Rectal smooth muscle tissue (tissue), 1 donor: ENCODE data around the gene ARL6IP5.

Experiments used
- H3K27ac ChIP-seq: one replicate; pipeline ENCODE4 v1.7.0; 2013; ENCODE audit warnings: low read depth, low read length, inconsistent platforms
- H3K27me3 ChIP-seq: one replicate; pipeline ENCODE4 v1.7.0; 2013; ENCODE audit warnings: low read length; ENCODE audit not compliant: control insufficient read depth, insufficient read depth
- H3K36me3 ChIP-seq: one replicate; pipeline ENCODE4 v1.7.0; 2013; ENCODE audit warnings: low read length; ENCODE audit not compliant: control insufficient read depth, insufficient read depth
- H3K4me1 ChIP-seq: one replicate; pipeline ENCODE4 v1.7.0; 2013; ENCODE audit warnings: low read length; ENCODE audit not compliant: control insufficient read depth, insufficient read depth
- H3K4me3 ChIP-seq: one replicate; pipeline ENCODE4 v1.7.0; 2013; ENCODE audit warnings: low read length
- H3K9ac ChIP-seq: one replicate; pipeline ENCODE4 v1.7.0; 2013; ENCODE audit warnings: low read length

The ARL6IP5 gene

DNA sequence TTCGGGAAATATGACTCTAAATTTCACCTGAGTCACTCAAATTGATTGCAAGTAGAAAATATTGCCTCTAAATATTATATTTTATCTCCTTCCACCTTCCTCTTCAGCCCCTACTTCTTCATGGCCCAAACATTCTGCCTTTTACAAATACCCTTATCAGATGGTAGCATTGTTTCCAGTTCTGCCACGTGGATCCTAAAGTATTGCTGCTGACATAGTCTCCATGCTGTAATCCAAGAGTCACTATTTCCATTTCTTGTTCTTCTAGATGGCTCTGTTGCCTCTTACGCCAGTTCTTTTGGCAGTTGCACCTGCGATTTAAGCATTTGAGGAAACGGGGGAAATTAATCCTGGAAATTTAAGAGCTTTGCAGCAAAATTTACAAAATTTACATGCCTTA lies 24.1 kb downstream of the ARL6IP5 start:
- H3K9ac ChIP-seq, result no peak overlapping the region

DNA sequence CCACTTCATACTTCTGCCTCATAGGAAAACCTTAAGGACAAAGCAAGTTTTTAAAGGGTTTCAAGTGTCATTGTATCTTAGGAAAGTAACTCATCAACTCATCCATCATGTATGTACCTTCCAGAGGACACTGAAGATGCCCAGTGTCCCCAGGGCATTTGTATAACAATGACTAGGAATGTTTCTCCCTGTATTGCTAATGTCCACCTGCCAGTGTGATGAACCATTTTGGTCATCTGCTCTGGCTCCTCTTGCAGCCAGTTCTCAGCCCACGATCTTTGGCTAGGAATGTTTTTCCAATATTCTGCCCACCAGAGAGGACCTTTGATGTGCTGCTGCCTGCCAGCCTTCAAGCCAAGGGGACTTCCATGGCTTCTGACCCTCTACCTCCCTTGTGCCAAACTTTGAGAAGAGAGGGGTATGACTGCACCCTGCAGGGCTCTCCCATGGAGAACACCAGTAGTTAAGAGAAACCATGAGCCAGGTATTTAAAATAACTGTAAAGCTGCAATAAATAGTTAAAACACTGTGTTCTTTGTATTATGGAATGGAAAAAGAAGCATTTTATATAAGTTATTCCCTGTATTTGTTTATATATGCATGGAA lies 26.3 kb downstream of the ARL6IP5 start:
- no peaks in the 10 kb centered on the region for H3K36me3 ChIP-seq
- no peaks in the 10 kb centered on the region for H3K4me1 ChIP-seq
- H3K27ac ChIP-seq, result no peak overlapping the region
- H3K27me3 ChIP-seq, result no peaks in the 10 kb centered on the region
- H3K9ac ChIP-seq, result no peak overlapping the region
- no peak overlapping the region for H3K4me3 ChIP-seq

More for the DNA sequence above, 24.1 kb downstream of the ARL6IP5 start:
- H3K27me3 ChIP-seq, result no peaks in the 10 kb centered on the region
- H3K36me3 ChIP-seq, result peaks cover 6% of the 10 kb centered on the region
- H3K4me1 ChIP-seq, result peaks cover 3% of the 10 kb centered on the region
- no peak overlapping the region for H3K27ac ChIP-seq
- H3K4me3 ChIP-seq, result no peak overlapping the region

DNA sequence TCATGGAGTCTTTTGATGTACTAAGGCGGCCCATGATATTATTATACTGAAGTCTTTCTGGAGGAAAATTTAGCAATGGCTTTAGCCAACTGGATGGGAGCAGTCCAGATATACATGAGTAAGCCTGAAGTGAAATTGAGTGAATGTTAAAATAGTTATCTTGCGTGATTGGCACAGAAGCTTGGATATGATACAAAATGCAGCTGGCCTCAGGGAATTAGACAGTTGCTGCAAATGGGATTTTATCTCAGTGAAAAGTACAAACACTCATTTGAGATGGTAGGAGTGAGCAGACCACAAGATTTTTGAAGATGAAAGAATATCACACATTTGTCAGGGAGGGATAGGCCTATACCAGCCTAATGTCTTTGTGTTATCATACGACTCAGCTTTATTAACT lies 28.8 kb downstream of the ARL6IP5 start:
- H3K36me3 ChIP-seq, result no peaks in the 10 kb centered on the region
- H3K4me1 ChIP-seq, result no peaks in the 10 kb centered on the region
- no peak overlapping the region for H3K9ac ChIP-seq
- no peak overlapping the region for H3K27ac ChIP-seq
- H3K4me3 ChIP-seq, result no peak overlapping the region
- no peaks in the 10 kb centered on the region for H3K27me3 ChIP-seq

DNA sequence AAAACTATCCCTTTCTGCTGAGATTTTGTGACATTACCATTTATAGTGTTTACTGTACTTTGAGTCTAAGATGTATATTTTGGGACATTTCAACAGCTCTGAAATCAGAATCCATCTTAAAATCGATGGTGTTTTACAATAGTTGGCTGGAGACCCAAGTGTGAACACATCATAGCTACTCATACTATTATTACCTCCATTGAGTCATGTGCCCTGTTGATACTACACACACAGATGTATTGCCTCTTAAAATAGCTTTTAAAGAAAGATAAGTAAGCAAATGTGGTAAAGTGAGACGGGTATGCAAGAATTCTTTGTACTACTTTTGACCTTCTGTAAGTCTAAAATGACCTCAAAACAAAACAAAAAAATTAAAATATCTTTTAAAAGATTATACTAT lies 31.0 kb downstream of the ARL6IP5 start:
- Histone ChIP-seq H3K9ac (no peak overlapping the region), H3K27ac (no peak overlapping the region), H3K4me1 (no peaks in the 10 kb centered on the region), H3K4me3 (no peak overlapping the region), H3K27me3 (no peaks in the 10 kb centered on the region), H3K36me3 (no peaks in the 10 kb centered on the region)

DNA sequence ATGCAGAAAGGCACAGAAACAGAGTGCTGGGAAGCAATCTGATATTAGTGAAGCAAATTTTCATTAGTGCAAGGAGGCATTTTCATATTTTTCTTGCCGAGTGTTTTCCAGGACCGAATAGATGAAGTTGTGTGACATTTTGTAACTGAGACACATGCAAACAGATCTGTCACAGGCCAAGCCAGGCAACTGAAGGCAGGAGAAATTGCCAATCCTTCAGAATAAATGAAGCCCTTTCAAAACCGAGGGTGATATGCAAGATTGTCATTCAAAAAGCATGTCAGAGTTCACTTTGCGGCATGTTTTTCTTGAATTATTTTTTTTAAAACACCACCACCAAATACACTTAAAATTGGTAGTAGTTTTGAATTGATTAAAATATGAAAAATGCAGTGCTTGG lies 31.4 kb downstream of the ARL6IP5 start:
- no peaks in the 10 kb centered on the region for H3K36me3 ChIP-seq
- no peaks in the 10 kb centered on the region for H3K27me3 ChIP-seq
- H3K27ac ChIP-seq, result no peak overlapping the region
- no peak overlapping the region for H3K9ac ChIP-seq
- H3K4me1 ChIP-seq, result no peaks in the 10 kb centered on the region
- H3K4me3 ChIP-seq, result no peak overlapping the region

DNA sequence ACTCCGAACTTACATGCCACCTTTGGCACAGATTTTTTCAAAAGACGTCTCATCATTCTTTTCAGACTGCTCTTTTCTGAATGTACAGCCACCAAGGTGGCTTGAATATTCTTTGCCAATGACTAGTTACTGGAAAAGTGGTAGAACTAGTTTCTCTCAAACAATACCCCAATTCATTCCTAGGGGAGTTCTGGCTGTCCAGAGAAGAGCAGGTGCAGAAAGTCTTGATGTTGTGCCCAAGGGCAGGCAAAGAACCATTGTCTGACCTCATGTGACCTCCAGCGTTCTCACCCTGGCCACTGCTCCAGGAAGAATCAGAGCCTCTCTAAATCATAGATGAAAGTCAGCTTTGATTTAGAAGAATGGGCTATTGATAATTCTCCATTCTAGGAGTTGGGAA lies 32.2 kb downstream of the ARL6IP5 start:
- H3K4me1 ChIP-seq, result no peaks in the 10 kb centered on the region
- H3K9ac ChIP-seq, result no peak overlapping the region
- H3K27me3 ChIP-seq, result no peaks in the 10 kb centered on the region
- H3K36me3 ChIP-seq, result no peaks in the 10 kb centered on the region
- H3K27ac ChIP-seq, result no peak overlapping the region
- no peak overlapping the region for H3K4me3 ChIP-seq

DNA sequence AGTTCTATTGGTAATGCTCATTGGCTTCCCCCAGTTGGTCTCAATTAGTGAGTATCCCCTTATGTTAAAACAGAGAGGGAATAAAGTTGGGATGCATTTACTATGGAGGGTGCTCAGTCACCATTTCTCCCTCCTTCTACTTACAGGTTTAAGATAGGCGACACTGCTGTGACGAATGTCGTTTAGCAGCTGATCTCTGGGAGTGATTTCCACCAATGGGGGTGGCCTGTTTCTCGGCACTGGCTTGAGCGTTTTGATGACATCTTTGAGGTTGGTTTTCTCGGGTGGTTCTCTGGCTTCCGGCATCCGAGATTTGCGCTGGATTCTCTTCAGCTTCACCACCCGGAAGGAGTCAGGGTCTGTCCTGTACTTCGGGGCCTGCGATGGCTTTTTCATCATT lies 33.8 kb downstream of the ARL6IP5 start:
- Histone ChIP-seq H3K36me3 (no peaks in the 10 kb centered on the region), H3K4me1 (no peaks in the 10 kb centered on the region), H3K9ac (no peak overlapping the region), H3K27me3 (no peaks in the 10 kb centered on the region), H3K4me3 (no peak overlapping the region), H3K27ac (no peak overlapping the region)

DNA sequence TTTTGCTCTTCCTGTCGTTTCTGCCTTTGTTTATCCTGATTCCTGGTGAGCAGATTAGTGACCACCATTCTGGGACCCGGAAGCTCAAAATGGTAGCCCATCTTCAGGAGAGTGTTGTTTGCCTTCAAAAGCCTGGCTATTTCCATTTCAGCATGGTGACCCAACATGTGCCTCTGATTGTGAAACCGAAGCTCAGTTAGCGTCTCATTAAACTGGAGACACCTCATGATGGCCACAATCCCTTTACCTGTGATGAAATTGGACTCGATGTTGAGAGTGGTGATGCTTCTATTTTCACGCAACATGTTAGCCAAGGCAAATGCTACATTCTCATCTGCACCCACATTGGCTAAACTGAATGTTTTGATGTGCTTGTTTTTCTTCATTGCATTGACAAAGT lies 34.4 kb downstream of the ARL6IP5 start:
- Histone ChIP-seq H3K4me3 (no peak overlapping the region), H3K9ac (no peak overlapping the region), H3K27ac (no peak overlapping the region), H3K36me3 (no peaks in the 10 kb centered on the region), H3K27me3 (no peaks in the 10 kb centered on the region), H3K4me1 (no peaks in the 10 kb centered on the region)

DNA sequence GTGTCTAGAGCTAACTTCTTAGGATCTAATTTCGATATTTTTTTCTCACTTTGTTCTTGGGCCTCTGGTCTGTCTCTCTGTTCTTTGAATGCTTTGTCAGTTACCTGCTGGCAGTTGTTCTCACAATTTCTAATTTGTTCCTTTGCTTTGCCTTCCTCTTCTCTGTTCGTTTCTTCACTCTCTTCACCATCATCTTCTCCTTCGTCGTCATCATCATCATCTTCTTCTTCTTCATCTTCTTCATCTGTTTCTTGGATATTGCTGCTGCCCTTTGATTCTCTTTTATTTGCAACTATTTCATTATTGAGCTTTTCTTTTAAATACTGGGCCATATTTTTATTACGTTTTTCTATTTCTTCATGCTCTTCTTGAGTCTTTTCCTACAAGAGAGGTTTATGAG lies 34.9 kb downstream of the ARL6IP5 start:
- Histone ChIP-seq H3K36me3 (no peaks in the 10 kb centered on the region), H3K9ac (no peak overlapping the region), H3K27me3 (no peaks in the 10 kb centered on the region), H3K4me1 (no peaks in the 10 kb centered on the region), H3K27ac (no peak overlapping the region), H3K4me3 (no peak overlapping the region)

DNA sequence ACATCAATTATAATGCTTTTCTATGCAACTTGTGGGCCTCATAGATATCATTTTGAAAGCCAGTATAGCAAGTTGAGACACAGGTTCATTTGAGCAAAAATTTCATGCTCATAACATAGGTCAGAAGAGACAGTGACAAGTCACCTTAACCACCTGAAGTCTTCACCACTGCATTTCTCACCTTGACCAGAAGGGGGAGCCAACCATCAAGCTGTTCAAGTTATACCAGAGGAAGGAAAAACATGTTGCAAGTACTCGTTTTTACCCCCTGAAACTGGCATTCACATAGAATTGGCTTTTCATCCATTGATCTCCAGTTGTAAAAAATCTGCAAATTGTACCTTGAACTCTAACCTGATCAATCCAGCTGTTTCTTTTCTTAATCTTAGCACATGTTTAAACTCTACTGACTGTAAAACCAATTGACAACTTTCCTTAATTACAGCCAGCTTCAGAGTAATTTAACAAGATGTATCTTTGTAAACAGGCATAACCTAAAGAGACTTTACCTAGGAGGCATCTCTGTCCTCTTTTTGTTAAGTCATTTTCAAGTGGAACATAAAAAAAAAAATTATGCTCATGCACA lies 36.2 kb downstream of the ARL6IP5 start:
- Histone ChIP-seq H3K27me3 (no peaks in the 10 kb centered on the region), H3K36me3 (no peaks in the 10 kb centered on the region), H3K27ac (no peak overlapping the region), H3K9ac (no peak overlapping the region), H3K4me1 (no peaks in the 10 kb centered on the region), H3K4me3 (no peak overlapping the region)

DNA sequence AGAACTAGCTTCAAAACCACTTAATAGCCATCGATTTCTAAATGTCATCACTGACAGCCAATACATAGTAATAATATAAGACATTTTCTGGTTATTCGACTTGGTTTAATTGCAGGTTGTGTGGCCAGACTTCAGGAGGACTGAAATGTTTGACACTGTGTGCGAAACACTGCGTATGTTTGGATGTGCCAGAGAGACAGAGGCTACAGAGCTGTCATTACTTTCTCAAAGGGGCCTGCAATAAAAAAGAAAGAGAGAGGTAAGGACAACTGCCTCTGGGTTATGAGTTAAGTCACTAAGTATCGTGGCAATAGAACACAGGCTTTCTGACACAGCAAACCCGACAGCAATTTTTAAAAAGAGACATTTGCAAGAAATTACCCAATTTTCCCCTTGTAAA lies 36.8 kb downstream of the ARL6IP5 start:
- H3K27ac ChIP-seq, result no peak overlapping the region
- no peak overlapping the region for H3K9ac ChIP-seq
- no peak overlapping the region for H3K4me3 ChIP-seq
- no peaks in the 10 kb centered on the region for H3K27me3 ChIP-seq
- H3K4me1 ChIP-seq, result no peaks in the 10 kb centered on the region
- no peaks in the 10 kb centered on the region for H3K36me3 ChIP-seq

DNA sequence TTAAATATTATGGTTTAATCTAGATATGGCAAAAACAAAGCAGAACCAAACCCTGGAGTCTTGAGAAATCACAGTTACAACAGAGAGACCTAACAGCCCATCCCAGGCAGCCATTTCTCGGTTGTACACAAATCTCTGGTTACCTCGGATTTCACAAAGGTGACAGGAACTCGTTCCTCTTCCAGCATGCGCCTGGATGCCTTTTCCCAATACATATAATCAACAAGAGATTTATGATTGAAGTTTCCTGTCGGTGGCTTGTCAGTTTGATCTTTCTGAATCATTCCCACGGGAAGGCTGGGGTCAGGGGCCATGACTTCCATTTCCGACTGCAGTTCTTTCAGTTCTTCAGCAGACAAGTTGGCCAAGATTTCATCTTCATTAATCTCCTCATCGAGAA lies 37.2 kb downstream of the ARL6IP5 start:
- Histone ChIP-seq H3K27me3 (no peaks in the 10 kb centered on the region), H3K4me1 (no peaks in the 10 kb centered on the region), H3K36me3 (no peaks in the 10 kb centered on the region), H3K4me3 (no peak overlapping the region), H3K9ac (no peak overlapping the region), H3K27ac (no peak overlapping the region)

DNA sequence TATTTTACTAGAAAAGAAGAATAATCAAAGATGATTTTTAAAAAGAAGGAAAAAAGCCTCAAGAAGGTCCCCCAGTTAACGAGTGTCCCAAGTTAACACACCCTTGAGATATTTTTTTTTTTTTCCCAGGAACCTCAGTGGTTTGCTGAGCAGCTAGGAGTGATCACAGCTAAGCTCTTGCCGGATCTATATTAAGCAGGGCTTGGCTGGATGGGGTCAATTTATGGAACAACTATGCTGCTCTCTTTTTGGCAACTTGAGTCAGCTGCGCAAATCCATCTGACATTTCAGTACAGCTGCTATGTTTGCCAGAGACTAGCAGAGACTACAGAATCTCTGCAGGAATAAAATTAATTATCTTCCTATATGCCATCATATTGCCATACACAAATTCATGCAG lies 37.7 kb downstream of the ARL6IP5 start, which contains the start of gene LMOD3:
Gene LMOD3, minus strand, starts transcription at position 193 of the 400 bp plus-strand sequence. CDS start 209 bp downstream, outside the sequence.
- H3K27ac ChIP-seq, result no peak within 1 kb of the TSS
- H3K9ac ChIP-seq, result no peak within 1 kb of the TSS
- H3K4me3 ChIP-seq, result no peak within 1 kb of the TSS
- no peaks in the 10 kb centered on the region for H3K27me3 ChIP-seq
- H3K4me1 ChIP-seq, result no peaks in the 10 kb centered on the region
- H3K36me3 ChIP-seq, result no peaks in the 10 kb centered on the region
